HepG2 (cell line): ENCODE results near the gene CLIC2. TPM values are rescaled to one million over a fixed set of nuclear protein-coding genes. Genes with fewer than 3 reads are reported as not detected.

Source experiments
- ATAC-seq: fragments of 200-7000 bp; cut with Tn5 transposase; 3 replicates; pipeline ENCODE4 v1.9.1; 2020; ENCODE audit warnings: mild to moderate bottlenecking, moderate library complexity
- BruUV-seq: library from RNA; stranded (reverse); fragments of 400-500 nt; replicated peaks from 2 replicates; lab custom pipeline; 2021; lab: Mats Ljungman, UMichigan
- CTCF ChIA-PET: fragments of 300-600 bp; formaldehyde crosslinking; extraction: SDS; loops from one replicate; lab custom pipeline; 2021; ENCODE audit warnings: low total read pairs, inconsistent platforms, low intra/inter-chr PET ratio; lab: Yijun Ruan, JAX
- POLR2A ChIA-PET: fragments of 350-600 bp; sonication (Branson Sonifier 250); formaldehyde crosslinking; loops from one replicate; lab custom pipeline; 2020; ENCODE audit warnings: antibody characterized with exemption, inconsistent platforms; lab: Yijun Ruan, JAX
- DNase-seq: peaks from one replicate; pipeline ENCODE4 v3.0.0-alpha.2; 2015; ENCODE audit warnings: low spot score
- FAIRE-seq: peaks from 3 replicates; lab custom pipeline; 2011; peaks lifted over from hg19 to GRCh38; lab: Jason Lieb, UNC
- H2AFZ ChIP-seq: one replicate; pipeline ENCODE4 v1.6.1; 2011; ENCODE audit warnings: low read length, inconsistent platforms
- H3K27ac ChIP-seq: fragments of 300-600 bp; 3 replicates; pipeline ENCODE4 v1.8.0; 2011; ENCODE audit warnings: mixed run types, mild to moderate bottlenecking, mixed read lengths, low read length, inconsistent platforms; ENCODE audit not compliant: insufficient read depth; ENCODE audit errors: extremely low read length
- H3K27me3 ChIP-seq, 2 experiments: fragments of 200-600 bp in 1 of 2; 2 replicates in 1 of 2; 3 replicates in 1 of 2; pipeline versions ENCODE4 v1.6.0 to v1.8.0; 2011; ENCODE audit warnings: low read length in 2 of 2, mild to moderate bottlenecking in 2 of 2, moderate library complexity in 2 of 2, inconsistent platforms in 1 of 2; ENCODE audit not compliant: insufficient read depth in 2 of 2, control insufficient read depth in 1 of 2
- H3K36me3 ChIP-seq, 2 experiments: fragments of 200-600 bp in 1 of 2; replicated peaks in 1 of 2; 2 replicates in 1 of 2; 3 replicates in 1 of 2; pipeline versions ENCODE4 v1.5.1 to v1.8.0; 2011; ENCODE audit warnings: low read length in 2 of 2, inconsistent platforms in 1 of 2; ENCODE audit not compliant: insufficient read depth in 2 of 2, control insufficient read depth in 1 of 2
- H3K4me1 ChIP-seq: 2 replicates; pipeline ENCODE4 v1.5.1; 2012; ENCODE audit warnings: low read length, inconsistent platforms; ENCODE audit not compliant: insufficient read depth
- H3K4me2 ChIP-seq: 2 replicates; pipeline ENCODE4 v1.6.0; 2011; ENCODE audit warnings: low read depth, low read length, inconsistent platforms
- H3K4me3 ChIP-seq, 3 experiments: fragments of 200-600 bp in 1 of 3; sonication (generic), shearing (Covaris generic) in 1 of 3; replicated peaks in 1 of 3; 2 replicates each; pipeline ENCODE4 v1.5.1; 2011 to 2016; ENCODE audit warnings: low read length in 3 of 3, inconsistent platforms in 2 of 3, low read depth in 2 of 3, mild to moderate bottlenecking in 2 of 3, control low read depth in 1 of 3, mixed read lengths in 1 of 3; ENCODE audit not compliant: insufficient read depth in 1 of 3
- H3K79me2 ChIP-seq: one replicate; pipeline ENCODE4 v1.6.1; 2011; ENCODE audit warnings: low read length, inconsistent platforms; ENCODE audit not compliant: insufficient read depth
- H3K9ac ChIP-seq: 2 replicates; pipeline ENCODE4 v1.6.0; 2011; ENCODE audit warnings: mild to moderate bottlenecking, low read depth, low read length, inconsistent platforms; ENCODE audit not compliant: insufficient read depth
- H3K9me3 ChIP-seq: 2 replicates; pipeline ENCODE4 v1.5.1; 2012; ENCODE audit warnings: mild to moderate bottlenecking, low read length
- H4K20me1 ChIP-seq: 2 replicates; pipeline ENCODE4 v1.6.0; 2011; ENCODE audit warnings: inconsistent platforms, mild to moderate bottlenecking, low read length, moderate library complexity; ENCODE audit not compliant: insufficient read depth
- ATRX ChIP-seq: sonication (generic); formaldehyde crosslinking; IDR thresholded peaks from 2 replicates; pipeline ENCODE4 v1.4.0; 2020; ENCODE audit warnings: missing genetic modification reagents, borderline replicate concordance
- ERF ChIP-seq: IDR thresholded peaks from 2 replicates; pipeline ENCODE4 v1.6.1; 2018; ENCODE audit warnings: missing biosample characterization, missing genetic modification reagents
- GPBP1L1 ChIP-seq: sonication (generic); formaldehyde crosslinking; IDR thresholded peaks from 2 replicates; pipeline ENCODE4 v1.5.0; 2020; ENCODE audit warnings: mild to moderate bottlenecking, missing genetic modification reagents
- NFYB ChIP-seq: sonication (generic); formaldehyde crosslinking; IDR thresholded peaks from 2 replicates; pipeline ENCODE4 v1.4.0; 2020; ENCODE audit warnings: missing genetic modification reagents
- PRDM10 ChIP-seq: sonication (generic); formaldehyde crosslinking; IDR thresholded peaks from 2 replicates; pipeline ENCODE4 v1.4.0; 2020; ENCODE audit warnings: low read depth, missing genetic modification reagents
- REST ChIP-seq, 2 experiments: IDR thresholded peaks; 2 replicates each; pipeline ENCODE4 v1.6.1; 2011 to 2012; ENCODE audit warnings: low read length in 2 of 2, borderline replicate concordance in 1 of 2, low read depth in 1 of 2, mild to moderate bottlenecking in 1 of 2, moderate library complexity in 1 of 2
- SRSF1 ChIP-seq: fragments of 200-400 bp; formaldehyde crosslinking; optimal IDR thresholded peaks from 2 replicates; pipeline ENCODE3; 2017; ENCODE audit warnings: mild to moderate bottlenecking, low read depth, low read length, moderate library complexity
- ZFP62 ChIP-seq: sonication (generic); formaldehyde crosslinking; IDR thresholded peaks from 2 replicates; pipeline ENCODE4 v1.4.0; 2020; ENCODE audit warnings: missing genetic modification reagents
- ZHX1 ChIP-seq: sonication (generic); formaldehyde crosslinking; IDR thresholded peaks from 2 replicates; pipeline ENCODE4 v1.8.1; 2022; ENCODE audit warnings: low read depth, mild to moderate bottlenecking, missing genetic modification reagents
- WGBS: methylation state at CpG from one replicate; pipeline ENCODE4 v1.1.6; 2017; ENCODE audit warnings: low lambda C conversion rate; 5-methylcytosine and 5-hydroxymethylcytosine counted together
- in situ Hi-C: cut with HindIII; loops from 2 replicates; pipeline ENCODE4 v1.10.0; 2017; ENCODE audit warnings: low pct_unique_long_range_greater_than_20kb; ENCODE audit not compliant: extremely low pct_ligation_motif_present
- intact Hi-C: fragments of 100-400 bp; cut with micrococcal nuclease; formaldehyde crosslinking; loops from one replicate; pipeline ENCODE4 v1.10.0; 2022; ENCODE audit not compliant: unreplicated experiment
- polyA plus RNA-seq, 8 experiments: library from polyadenylated mRNA; depleted of rRNA in 3 of 8; stranded (reverse) in 7 of 8; unstranded in 1 of 8; fragments of >200 nt; fragmentation: Illumina TruSeq in 4 of 8; extraction: Trizol in 4 of 8; gene quantifications; 2 replicates each; pipeline versions ENCODE4 v1.2.1 to v1.2.3, GENCODE V29; 2011 to 2016; ENCODE audit warnings: low read depth in 4 of 8, missing spikeins in 1 of 8, mixed read lengths in 1 of 8; ENCODE audit not compliant: insufficient read depth in 1 of 8
- total RNA-seq, 5 experiments: library from RNA; depleted of rRNA; stranded (reverse); fragments of >200 nt; fragmentation: Illumina TruSeq; extraction: Trizol; gene quantifications; 2 replicates each; pipeline ENCODE4 v1.2.3, GENCODE V29; 2016; ENCODE audit warnings: low read depth in 1 of 5
- TF ChIP-seq, protein P1 (sequence below): sonication (generic); formaldehyde crosslinking; conservative IDR thresholded peaks from 2 replicates; pipeline ENCODE4 v1.8.0; 2022; ENCODE audit warnings: missing genetic modification reagents

The CLIC2 gene
- total and polyA plus RNA-seq, 2 of the 13 experiments (the other 11 are each of a cell fraction or from before 2014, with no cell fraction given): 0.24 to 0.25 TPM

- no TSS peak for BruUV-seq
- H3K36me3 ChIP-seq: peaks cover 0 to 14% of the 10 kb centered on the region in 2 experiments; a peak in 4 of 5 replicates
- ChIA-PET POLR2A (no interaction called here), CTCF (no interaction called here)
- ATAC-seq (no peak), DNase-seq (no peak), FAIRE-seq (no peak)
- H3K4me3 ChIP-seq: no peak overlapping the region
- peaks cover 9% of the 10 kb centered on the region; the same call in 1 of the 2 replicates for H3K4me1 ChIP-seq
- H3K27me3 ChIP-seq: no peaks in the 10 kb centered on the region
- intact Hi-C loops: no loop called here
- no peak overlapping the region for H2AFZ ChIP-seq
- 92% methylated on average over 5 of the region's 5 CpGs for WGBS
- no peaks in the 10 kb centered on the region for H3K9me3 ChIP-seq
- in situ Hi-C loops: no loop called here
- H3K79me2 ChIP-seq: no peaks in the 10 kb centered on the region
- H3K27ac ChIP-seq: no peak overlapping the region
- H3K9ac ChIP-seq: no peak overlapping the region
- no peaks in the 10 kb centered on the region for H4K20me1 ChIP-seq
- no peak overlapping the region for H3K4me2 ChIP-seq
- no peak for TF ChIP-seq SRSF1
- no peak for TF ChIP-seq NFYB (CRISPR knock-in tag)
- TF ChIP-seq REST (IDR thresholded peaks at IDR 0.05; ENCODE audit: borderline replicate concordance in 1 of 2, low read depth in 1 of 2, low read length in 2 of 2): no peak
- TF ChIP-seq ZFP62 (CRISPR knock-in tag): no peak
- no peak for TF ChIP-seq ATRX (CRISPR knock-in tag)
- TF ChIP-seq ZHX1 (CRISPR knock-in tag): no peak
- no peak for TF ChIP-seq ERF (CRISPR knock-in tag)
- TF ChIP-seq, protein P1, sequence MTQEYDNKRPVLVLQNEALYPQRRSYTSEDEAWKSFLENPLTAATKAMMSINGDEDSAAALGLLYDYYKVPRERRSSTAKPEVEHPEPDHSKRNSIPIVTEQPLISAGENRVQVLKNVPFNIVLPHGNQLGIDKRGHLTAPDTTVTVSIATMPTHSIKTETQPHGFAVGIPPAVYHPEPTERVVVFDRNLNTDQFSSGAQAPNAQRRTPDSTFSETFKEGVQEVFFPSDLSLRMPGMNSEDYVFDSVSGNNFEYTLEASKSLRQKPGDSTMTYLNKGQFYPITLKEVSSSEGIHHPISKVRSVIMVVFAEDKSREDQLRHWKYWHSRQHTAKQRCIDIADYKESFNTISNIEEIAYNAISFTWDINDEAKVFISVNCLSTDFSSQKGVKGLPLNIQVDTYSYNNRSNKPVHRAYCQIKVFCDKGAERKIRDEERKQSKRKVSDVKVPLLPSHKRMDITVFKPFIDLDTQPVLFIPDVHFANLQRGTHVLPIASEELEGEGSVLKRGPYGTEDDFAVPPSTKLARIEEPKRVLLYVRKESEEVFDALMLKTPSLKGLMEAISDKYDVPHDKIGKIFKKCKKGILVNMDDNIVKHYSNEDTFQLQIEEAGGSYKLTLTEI (CRISPR knock-in tag): no peak
- TF ChIP-seq PRDM10 (CRISPR knock-in tag): no peak
- no peak for TF ChIP-seq GPBP1L1 (CRISPR knock-in tag)
These were observed 96.7 kb downstream of the CLIC2 start for GRCh38 chrX:155237719-155238118.
